Measurements from ENCODE around the gene DCDC2C.

DCDC2C gene

DNA sequence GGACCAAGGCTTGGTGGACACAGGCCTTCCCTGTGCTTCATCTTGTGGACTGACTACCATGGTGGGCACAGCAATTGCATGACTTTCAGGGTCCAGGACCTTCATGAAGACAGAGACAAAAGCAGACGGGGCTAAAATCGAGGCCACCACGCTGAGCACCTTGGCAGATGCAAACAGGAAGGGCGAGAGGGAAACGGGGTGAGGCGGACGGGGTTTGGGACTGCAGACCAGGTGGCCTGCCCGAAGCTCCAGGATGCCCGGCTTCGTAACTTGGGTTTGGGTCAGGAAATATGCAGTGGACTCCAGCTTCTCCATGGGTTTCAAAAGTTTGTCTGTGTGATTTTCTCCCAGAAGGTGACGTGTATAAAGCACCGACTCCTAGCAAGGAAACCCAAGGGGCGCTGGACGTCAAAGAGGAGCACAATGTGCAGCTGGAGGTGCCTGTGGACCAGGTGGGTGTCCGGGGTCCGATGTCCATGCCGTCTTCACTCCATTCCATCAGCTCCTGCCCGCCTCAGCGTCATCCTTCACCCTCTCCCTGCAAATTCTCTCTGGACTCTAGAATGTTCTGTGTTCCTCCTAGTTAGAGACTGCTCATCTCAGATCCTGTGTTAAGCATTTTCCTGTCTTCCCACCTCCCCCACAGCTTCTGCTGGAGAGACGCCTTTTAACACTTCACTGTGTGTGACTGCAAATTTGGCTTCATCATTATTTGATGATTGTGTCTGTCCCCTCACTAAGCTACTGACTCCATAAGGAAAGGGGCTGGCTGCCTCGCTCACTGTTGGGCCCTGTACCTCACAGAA lies 65.8 kb downstream of the DCDC2C start:
- intact Hi-C loops (cut with DNase I; ENCODE audit: low total_unique reads), result no loop called here
- Histone ChIP-seq H3K4me3 (no peak overlapping the region), H3K27me3 (no peaks in the 10 kb centered on the region), H3K4me1 (no peaks in the 10 kb centered on the region), H3K27ac (no peak overlapping the region), H3K9me3 (no peaks in the 10 kb centered on the region), H3K36me3 (no peaks in the 10 kb centered on the region)
- TF ChIP-seq, protein P1, sequence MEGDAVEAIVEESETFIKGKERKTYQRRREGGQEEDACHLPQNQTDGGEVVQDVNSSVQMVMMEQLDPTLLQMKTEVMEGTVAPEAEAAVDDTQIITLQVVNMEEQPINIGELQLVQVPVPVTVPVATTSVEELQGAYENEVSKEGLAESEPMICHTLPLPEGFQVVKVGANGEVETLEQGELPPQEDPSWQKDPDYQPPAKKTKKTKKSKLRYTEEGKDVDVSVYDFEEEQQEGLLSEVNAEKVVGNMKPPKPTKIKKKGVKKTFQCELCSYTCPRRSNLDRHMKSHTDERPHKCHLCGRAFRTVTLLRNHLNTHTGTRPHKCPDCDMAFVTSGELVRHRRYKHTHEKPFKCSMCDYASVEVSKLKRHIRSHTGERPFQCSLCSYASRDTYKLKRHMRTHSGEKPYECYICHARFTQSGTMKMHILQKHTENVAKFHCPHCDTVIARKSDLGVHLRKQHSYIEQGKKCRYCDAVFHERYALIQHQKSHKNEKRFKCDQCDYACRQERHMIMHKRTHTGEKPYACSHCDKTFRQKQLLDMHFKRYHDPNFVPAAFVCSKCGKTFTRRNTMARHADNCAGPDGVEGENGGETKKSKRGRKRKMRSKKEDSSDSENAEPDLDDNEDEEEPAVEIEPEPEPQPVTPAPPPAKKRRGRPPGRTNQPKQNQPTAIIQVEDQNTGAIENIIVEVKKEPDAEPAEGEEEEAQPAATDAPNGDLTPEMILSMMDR (IDR thresholded peaks at IDR 0.05), result no peak
- DNase-seq, result no peak

- Histone ChIP-seq H3K4me3 (no peak overlapping the region), H3K27ac (no peak overlapping the region), H3K36me3 (no peaks in the 10 kb centered on the region), H3K9me3 (no peaks in the 10 kb centered on the region), H3K4me1 (no peaks in the 10 kb centered on the region), H3K27me3 (no peaks in the 10 kb centered on the region)
- DNase-seq, result no peak
- TF ChIP-seq, protein P1 (IDR thresholded peaks at IDR 0.05), result no peak
- intact Hi-C loops (cut with DNase I; ENCODE audit: low total_unique reads), result no loop called here
These were observed 66.4 kb downstream of the DCDC2C start for GRCh38 chr2:3769766-3770165.

- H3K9me3 ChIP-seq, result no peaks in the 10 kb centered on the region
- H3K27ac ChIP-seq, result no peak overlapping the region
- H3K4me1 ChIP-seq, result no peaks in the 10 kb centered on the region
- H3K36me3 ChIP-seq, result no peaks in the 10 kb centered on the region
- intact Hi-C loops (cut with DNase I; ENCODE audit: low total_unique reads), result no loop called here
- H3K4me3 ChIP-seq, result no peak overlapping the region
- TF ChIP-seq, protein P1 (IDR thresholded peaks at IDR 0.05), result no peak
- no peak for DNase-seq
- H3K27me3 ChIP-seq, result no peaks in the 10 kb centered on the region
These were observed 67.5 kb downstream of the DCDC2C start for GRCh38 chr2:3770724-3771415.

DNA sequence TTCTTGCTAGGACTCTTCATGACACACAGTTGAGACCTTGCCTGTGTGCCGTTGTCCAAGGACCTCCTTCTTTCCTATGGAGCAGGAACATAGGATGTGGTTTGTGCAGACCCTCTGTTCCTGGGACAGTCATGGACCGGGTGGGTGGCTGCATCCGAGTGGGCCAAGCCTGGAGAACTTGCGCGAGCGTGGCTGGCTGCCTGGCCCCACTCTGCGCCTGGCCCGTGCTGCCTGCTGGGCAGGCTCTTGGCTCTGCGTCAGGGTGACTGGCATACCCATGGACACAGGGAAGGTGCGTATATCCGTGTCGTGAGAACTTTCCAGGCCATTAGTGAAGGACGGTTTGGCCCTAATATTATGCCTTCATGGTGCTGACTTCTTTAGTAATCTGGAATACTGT lies 68.2 kb downstream of the DCDC2C start:
- no peak for DNase-seq
- no peak overlapping the region for H3K4me3 ChIP-seq
- H3K27ac ChIP-seq, result no peak overlapping the region
- no peaks in the 10 kb centered on the region for H3K27me3 ChIP-seq
- no peaks in the 10 kb centered on the region for H3K9me3 ChIP-seq
- no peaks in the 10 kb centered on the region for H3K4me1 ChIP-seq
- intact Hi-C loops (cut with DNase I; ENCODE audit: low total_unique reads), result no loop called here
- H3K36me3 ChIP-seq, result no peaks in the 10 kb centered on the region
- TF ChIP-seq, protein P1 (IDR thresholded peaks at IDR 0.05), result no peak

DNA sequence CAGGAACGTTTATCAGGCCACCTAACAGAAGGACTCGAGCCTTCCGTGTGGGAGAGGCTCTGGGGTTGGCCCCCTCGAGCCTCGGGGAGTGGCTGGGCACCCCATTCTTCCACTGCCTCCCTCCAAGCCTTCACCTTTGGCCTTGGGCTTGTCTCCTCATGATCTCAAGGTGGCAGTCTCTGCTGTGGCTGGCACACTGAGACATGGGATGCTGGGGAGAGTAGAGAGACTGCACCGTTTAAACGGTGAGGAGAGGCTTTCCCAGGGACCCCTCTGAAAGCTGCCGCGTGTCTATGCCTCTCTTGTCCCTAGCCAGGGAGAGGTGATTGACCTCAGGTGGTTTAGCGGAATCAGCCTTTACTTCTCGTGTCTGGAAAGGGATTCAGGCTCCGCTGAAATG lies 71.0 kb downstream of the DCDC2C start:
- Histone ChIP-seq H3K4me1 (no peaks in the 10 kb centered on the region), H3K36me3 (no peaks in the 10 kb centered on the region), H3K9me3 (no peaks in the 10 kb centered on the region), H3K4me3 (no peak overlapping the region), H3K27ac (no peak overlapping the region), H3K27me3 (no peaks in the 10 kb centered on the region)
- DNase-seq, result no peak
- intact Hi-C loops (cut with DNase I; ENCODE audit: low total_unique reads), result no loop called here
- TF ChIP-seq, protein P1 (IDR thresholded peaks at IDR 0.05), result no peak

Measured in tibial artery (tissue), 4 donors.